Caco-2 (cell line): ENCODE measurements around the gene PRR5. TPM values are rescaled to one million over a fixed set of nuclear protein-coding genes. Genes with fewer than 3 reads are reported as not detected.

Source experiments
- BruUV-seq: library from RNA; stranded (reverse); fragments of 400-500 nt; replicated peaks from 2 replicates; lab custom pipeline; 2021; lab: Mats Ljungman, UMichigan
- CTCF ChIA-PET: fragments of 300-600 bp; sonication (Branson Sonifier 250); formaldehyde crosslinking; loops from one replicate; lab custom pipeline; 2022; ENCODE audit warnings: antibody characterized with exemption; lab: Charles Lee
- POLR2A ChIA-PET: fragments of 300-600 bp; sonication (Branson Sonifier 250); formaldehyde crosslinking; loops from one replicate; lab custom pipeline; 2022; ENCODE audit warnings: antibody characterized with exemption; lab: Charles Lee
- DNase-seq, 2 experiments: peaks; one replicate each; pipeline versions ENCODE4 v3.0.0 to v3.0.0-alpha.2; 2020 to 2022
- H3K27me3 ChIP-seq: replicated peaks from 2 replicates; pipeline ENCODE4 v1.6.0; 2011; ENCODE audit warnings: low read length; ENCODE audit not compliant: control insufficient read depth, insufficient read depth
- H3K36me3 ChIP-seq: 2 replicates; pipeline ENCODE4 v1.5.1; 2011; ENCODE audit warnings: low read length; ENCODE audit not compliant: control insufficient read depth, insufficient read depth
- H3K4me1 ChIP-seq: fragments of 250-450 bp; sonication (Bioruptor Pico); 2 replicates; pipeline ENCODE4 v1.5.1; 2020; ENCODE audit warnings: mild to moderate bottlenecking
- H3K4me3 ChIP-seq: 2 replicates; pipeline ENCODE4 v1.5.1; 2011; ENCODE audit warnings: low read depth, mild to moderate bottlenecking, control low read depth, low read length
- H3K9me3 ChIP-seq: fragments of 250-450 bp; sonication (Bioruptor Pico); 2 replicates; pipeline ENCODE4 v1.5.1; 2020; ENCODE audit warnings: mild to moderate bottlenecking, moderate library complexity
- H3K27ac Mint-ChIP-seq: one replicate; pipeline ENCODE4 v1.8.0; 2022; ENCODE audit warnings: mixed read lengths; ENCODE audit not compliant: unreplicated experiment
- H3K27me3 Mint-ChIP-seq: one replicate; pipeline ENCODE4 v1.8.0; 2022; ENCODE audit warnings: mixed read lengths; ENCODE audit not compliant: insufficient read depth, unreplicated experiment
- H3K36me3 Mint-ChIP-seq: one replicate; pipeline ENCODE4 v1.8.0; 2022; ENCODE audit warnings: mild to moderate bottlenecking, mixed read lengths; ENCODE audit not compliant: insufficient read depth, unreplicated experiment
- H3K4me1 Mint-ChIP-seq: one replicate; pipeline ENCODE4 v1.8.0; 2022; ENCODE audit warnings: low read depth, mixed read lengths; ENCODE audit not compliant: unreplicated experiment
- H3K4me3 Mint-ChIP-seq: one replicate; pipeline ENCODE4 v1.8.0; 2022; ENCODE audit warnings: mild to moderate bottlenecking, moderate library complexity, mixed read lengths; ENCODE audit not compliant: unreplicated experiment
- H3K9me3 Mint-ChIP-seq: one replicate; pipeline ENCODE4 v1.8.0; 2022; ENCODE audit warnings: mixed read lengths; ENCODE audit not compliant: unreplicated experiment
- CTCF ChIP-seq, 2 experiments: fragments of 200-600 bp in 1 of 2; IDR thresholded peaks; 1 replicate in 1 of 2; 2 replicates in 1 of 2; pipeline versions ENCODE4 v1.5.1 to v1.8.0; 2011 to 2022; ENCODE audit warnings: antibody characterized with exemption in 1 of 2, control low read depth in 1 of 2, inconsistent platforms in 1 of 2, low read depth in 1 of 2, low read length in 1 of 2, mild to moderate bottlenecking in 1 of 2, moderate library complexity in 1 of 2; ENCODE audit not compliant: insufficient read depth in 1 of 2, severe bottlenecking in 1 of 2, unreplicated experiment in 1 of 2
- intact Hi-C: fragments of 100-400 bp; cut with micrococcal nuclease; formaldehyde crosslinking; loops from one replicate; pipeline ENCODE4 v1.10.0; 2022; ENCODE audit not compliant: unreplicated experiment
- total RNA-seq: library from RNA; stranded (reverse); gene quantifications from 2 replicates; pipeline ENCODE4 v1.2.3, GENCODE V29; 2022

PRR5 gene
- total RNA-seq, 1 experiment from 2014 or later, result 82.8 TPM

DNA sequence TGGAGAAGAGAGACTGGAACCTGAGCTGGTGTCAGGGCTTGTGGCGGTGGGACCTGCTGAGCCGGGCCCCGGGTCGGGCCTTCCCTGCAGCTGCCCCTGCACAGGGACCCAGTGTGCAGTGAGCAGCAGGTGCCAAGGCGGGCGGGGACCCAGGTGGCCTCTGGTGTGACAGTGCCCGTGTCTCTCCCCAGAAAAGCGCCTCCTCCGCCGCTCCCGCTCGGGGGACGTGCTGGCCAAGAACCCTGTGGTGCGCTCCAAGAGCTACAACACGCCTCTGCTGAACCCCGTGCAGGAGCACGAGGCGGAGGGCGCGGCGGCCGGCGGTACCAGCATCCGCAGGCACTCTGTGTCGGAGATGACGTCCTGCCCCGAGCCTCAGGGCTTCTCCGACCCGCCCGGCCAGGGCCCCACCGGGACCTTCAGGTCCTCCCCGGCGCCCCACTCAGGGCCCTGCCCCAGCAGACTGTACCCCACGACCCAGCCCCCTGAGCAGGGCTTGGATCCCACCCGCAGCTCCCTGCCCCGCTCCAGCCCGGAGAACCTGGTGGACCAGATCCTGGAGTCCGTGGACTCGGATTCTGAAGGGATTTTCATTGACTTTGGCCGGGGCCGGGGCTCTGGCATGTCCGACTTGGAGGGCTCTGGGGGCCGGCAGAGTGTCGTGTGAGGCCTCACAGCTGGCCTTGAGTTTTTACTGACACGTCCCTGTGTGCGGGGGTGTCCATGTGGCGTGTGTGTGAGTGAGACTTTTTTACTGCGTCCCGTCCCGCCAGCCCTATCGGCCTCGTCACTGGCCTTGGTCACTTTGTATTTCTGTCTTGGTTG is 34.8 kb downstream of the PRR5 start:
- no peak for TF ChIP-seq CTCF (IDR thresholded peaks at IDR 0.05; ENCODE audit: insufficient read depth in 1 of 2, low read depth in 1 of 2, low read length in 1 of 2, severe bottlenecking in 1 of 2, unreplicated experiment in 1 of 2)
- H3K4me3 ChIP-seq, result no peak overlapping the region

DNA sequence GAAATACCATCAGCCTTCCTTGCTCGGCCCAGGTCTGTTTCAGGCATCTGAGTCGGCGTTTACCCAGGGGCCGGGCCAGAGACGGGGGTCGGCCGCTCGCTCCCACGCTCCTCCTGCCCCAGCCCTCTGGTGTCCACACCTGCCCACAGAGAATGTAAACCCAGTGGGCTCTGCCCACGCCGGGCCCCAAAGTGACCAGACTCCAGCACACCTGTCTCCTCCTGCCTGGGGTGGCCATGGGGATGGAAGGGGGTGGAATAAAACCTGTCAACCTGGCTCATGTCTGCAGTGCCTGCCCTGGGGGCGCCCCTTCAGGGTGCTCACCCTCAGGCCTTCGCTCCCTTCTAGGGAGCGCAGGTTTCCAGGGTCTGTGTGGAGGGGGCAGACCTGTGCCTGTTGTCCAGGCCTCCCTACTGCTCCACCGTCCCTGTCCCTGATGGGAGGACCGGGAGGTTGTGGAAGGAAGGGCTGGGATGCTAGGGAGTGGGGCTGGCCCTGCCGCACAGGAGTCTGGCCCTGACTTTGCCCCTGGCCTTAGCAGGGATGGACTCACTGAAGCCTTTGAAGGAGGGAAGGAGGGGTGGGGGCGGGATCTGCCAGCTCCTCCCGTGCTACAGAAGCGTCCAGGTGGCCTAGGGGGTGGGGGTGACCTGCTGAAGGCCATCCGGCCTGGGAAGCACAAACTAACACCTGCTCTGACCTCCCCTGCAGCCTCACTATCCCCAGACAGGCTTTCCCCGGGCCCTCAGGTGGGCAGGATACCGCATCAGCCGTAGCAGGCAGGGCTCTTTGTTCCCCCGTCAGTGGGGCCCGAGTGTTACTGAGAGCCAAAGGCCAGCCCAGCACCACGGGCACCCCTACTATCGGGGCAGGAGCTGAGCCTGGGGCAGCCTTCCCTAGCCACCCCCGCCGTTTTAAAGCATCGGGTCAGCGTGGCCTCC is 35.7 kb downstream of the PRR5 start:
- ChIA-PET CTCF (interaction anchor here (0.6 to 0.9 kb wide), 2 partner anchors 83 to 312 kb away, joined by 3 to 4 read pairs; no protein-coding TSS in a partner anchor), POLR2A (interaction anchor here (0.6 to 1.0 kb wide), 3 partner anchors 16 to 568 kb away, joined by 3 read pairs; no protein-coding TSS in a partner anchor)
- no peaks in the 10 kb centered on the region for H3K27me3 ChIP-seq
- H3K4me3 Mint-ChIP-seq, result peak overlapping the region; percentile 63
- H3K4me3 ChIP-seq, result no peak overlapping the region
- intact Hi-C loops, result loop anchor here (2.0 to 5.0 kb wide), 2 partner anchors 35 to 50 kb away; partner anchors contain the start of gene PRR5
- peak in 1 of 2 experiments; percentile 79 for DNase-seq
- H3K27ac Mint-ChIP-seq, result peak overlapping the region; percentile 95
- H3K36me3 ChIP-seq, result no peaks in the 10 kb centered on the region
- peaks cover 93% of the 10 kb centered on the region for H3K36me3 Mint-ChIP-seq
- peaks cover 26% of the 10 kb centered on the region for H3K4me1 Mint-ChIP-seq
- no peaks in the 10 kb centered on the region for H3K9me3 ChIP-seq
- BruUV-seq, result TSS peak; percentile 86
- no peaks in the 10 kb centered on the region for H3K9me3 Mint-ChIP-seq
- no peak for TF ChIP-seq CTCF (IDR thresholded peaks at IDR 0.05; ENCODE audit: insufficient read depth in 1 of 2, low read depth in 1 of 2, low read length in 1 of 2, severe bottlenecking in 1 of 2, unreplicated experiment in 1 of 2)
- H3K4me1 ChIP-seq, result peaks cover 88% of the 10 kb centered on the region
- no peaks in the 10 kb centered on the region for H3K27me3 Mint-ChIP-seq

More for the DNA sequence above, 34.8 kb downstream of the PRR5 start:
- Mint-ChIP-seq H3K4me3 (no peak overlapping the region), H3K9me3 (no peaks in the 10 kb centered on the region), H3K4me1 (peaks cover 25% of the 10 kb centered on the region), H3K27ac (peak overlapping the region; percentile 95), H3K36me3 (peaks cover 95% of the 10 kb centered on the region), H3K27me3 (no peaks in the 10 kb centered on the region)
- no TSS peak for BruUV-seq
- H3K4me1 ChIP-seq, result peaks cover 81% of the 10 kb centered on the region
- H3K27me3 ChIP-seq, result no peaks in the 10 kb centered on the region
- POLR2A ChIA-PET, result no interaction called here
- intact Hi-C loops, result loop anchor here (5.0 kb wide), 1 partner anchor 49 kb away; no protein-coding TSS in a partner anchor
- CTCF ChIA-PET, result interaction anchor here (0.8 kb wide), 1 partner anchor 34 kb away, joined by 3 read pairs; no protein-coding TSS in a partner anchor
- no peak for DNase-seq
- H3K36me3 ChIP-seq, result no peaks in the 10 kb centered on the region; the same call in 1 of the 2 replicates
- H3K9me3 ChIP-seq, result no peaks in the 10 kb centered on the region
